ENCODE measurements around the gene SMOC2.

SMOC2 gene

GRCh38 chr6:168403370-168404005, 37.5 kb upstream of the SMOC2 start:
- Histone ChIP-seq H3K4me3 (ENCODE audit: low read length) (no peak overlapping the region), H3K9me3 (ENCODE audit: insufficient read depth, low read length) (no peaks in the 10 kb centered on the region)

DNA sequence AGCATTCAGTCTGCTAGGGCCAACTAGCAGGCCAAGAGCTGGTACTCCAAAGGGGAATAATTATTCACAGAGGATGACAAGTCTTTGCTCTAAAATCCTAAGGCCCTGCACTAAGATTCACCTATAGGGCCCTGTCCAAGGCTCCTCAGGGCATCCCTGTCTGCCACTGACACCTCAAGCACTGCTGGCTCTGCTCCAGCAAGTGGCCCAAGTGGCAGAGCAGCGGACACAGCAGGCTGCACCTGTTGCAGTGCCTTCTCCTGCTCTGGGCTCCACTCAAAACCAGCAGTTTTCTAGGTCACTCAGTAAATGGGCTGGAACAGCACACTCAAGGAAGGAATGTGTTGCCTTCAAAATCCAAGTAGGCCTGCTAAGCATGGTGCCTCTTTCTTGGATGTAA, 36.4 kb upstream of the SMOC2 start:
- H3K27ac ChIP-seq (ENCODE audit: low read length), result no peak overlapping the region
- no peaks in the 10 kb centered on the region for H3K4me1 ChIP-seq (ENCODE audit: low read length)
- no peaks in the 10 kb centered on the region for H3K27me3 ChIP-seq (ENCODE audit: low read depth, low read length)
- H2AFZ ChIP-seq (ENCODE audit: low read depth, low read length), result no peak overlapping the region
- H3K9ac ChIP-seq (ENCODE audit: low read length), result no peak overlapping the region
- no peaks in the 10 kb centered on the region for H3K9me3 ChIP-seq (ENCODE audit: insufficient read depth, low read length)
- no peaks in the 10 kb centered on the region for H3K36me3 ChIP-seq (replicated peaks; ENCODE audit: low read depth, low read length)
- no peak overlapping the region for H3K4me3 ChIP-seq (ENCODE audit: low read length)
- H3K4me2 ChIP-seq (ENCODE audit: low read length), result no peak overlapping the region
- no peaks in the 10 kb centered on the region for H4K20me1 ChIP-seq (ENCODE audit: insufficient read depth, low read length)
- H3K79me2 ChIP-seq (ENCODE audit: low read length), result no peaks in the 10 kb centered on the region
- TF ChIP-seq EZH2phosphoT487 (IDR thresholded peaks at IDR 0.05; ENCODE audit: low read depth), result no peak
- TF ChIP-seq, protein P1, sequence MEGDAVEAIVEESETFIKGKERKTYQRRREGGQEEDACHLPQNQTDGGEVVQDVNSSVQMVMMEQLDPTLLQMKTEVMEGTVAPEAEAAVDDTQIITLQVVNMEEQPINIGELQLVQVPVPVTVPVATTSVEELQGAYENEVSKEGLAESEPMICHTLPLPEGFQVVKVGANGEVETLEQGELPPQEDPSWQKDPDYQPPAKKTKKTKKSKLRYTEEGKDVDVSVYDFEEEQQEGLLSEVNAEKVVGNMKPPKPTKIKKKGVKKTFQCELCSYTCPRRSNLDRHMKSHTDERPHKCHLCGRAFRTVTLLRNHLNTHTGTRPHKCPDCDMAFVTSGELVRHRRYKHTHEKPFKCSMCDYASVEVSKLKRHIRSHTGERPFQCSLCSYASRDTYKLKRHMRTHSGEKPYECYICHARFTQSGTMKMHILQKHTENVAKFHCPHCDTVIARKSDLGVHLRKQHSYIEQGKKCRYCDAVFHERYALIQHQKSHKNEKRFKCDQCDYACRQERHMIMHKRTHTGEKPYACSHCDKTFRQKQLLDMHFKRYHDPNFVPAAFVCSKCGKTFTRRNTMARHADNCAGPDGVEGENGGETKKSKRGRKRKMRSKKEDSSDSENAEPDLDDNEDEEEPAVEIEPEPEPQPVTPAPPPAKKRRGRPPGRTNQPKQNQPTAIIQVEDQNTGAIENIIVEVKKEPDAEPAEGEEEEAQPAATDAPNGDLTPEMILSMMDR (IDR thresholded peaks at IDR 0.05; ENCODE audit: low read depth, low read length), result no peak

More at GRCh38 chr6:168403370-168404005, 37.5 kb upstream of the SMOC2 start:
- Histone ChIP-seq H3K27ac (ENCODE audit: low read length) (no peak overlapping the region), H3K36me3 (replicated peaks; ENCODE audit: low read depth, low read length) (no peaks in the 10 kb centered on the region), H3K9ac (ENCODE audit: low read length) (no peak overlapping the region), H3K79me2 (ENCODE audit: low read length) (no peaks in the 10 kb centered on the region), H3K4me2 (ENCODE audit: low read length) (no peak overlapping the region), H3K4me1 (ENCODE audit: low read length) (no peaks in the 10 kb centered on the region), H4K20me1 (ENCODE audit: insufficient read depth, low read length) (no peaks in the 10 kb centered on the region), H3K27me3 (ENCODE audit: low read depth, low read length) (no peaks in the 10 kb centered on the region), H2AFZ (ENCODE audit: low read depth, low read length) (no peak overlapping the region)
- no peak for TF ChIP-seq EZH2phosphoT487 (IDR thresholded peaks at IDR 0.05; ENCODE audit: low read depth)
- TF ChIP-seq, protein P1 (IDR thresholded peaks at IDR 0.05; ENCODE audit: low read depth, low read length), result no peak

GRCh38 chr6:168407842-168408241, 33.1 kb upstream of the SMOC2 start:
- TF ChIP-seq, protein P1 (IDR thresholded peaks at IDR 0.05; ENCODE audit: low read depth, low read length), result no peak
- no peak for TF ChIP-seq EZH2phosphoT487 (IDR thresholded peaks at IDR 0.05; ENCODE audit: low read depth)
- no peaks in the 10 kb centered on the region for H3K27me3 ChIP-seq (ENCODE audit: low read depth, low read length)
- no peak overlapping the region for H2AFZ ChIP-seq (ENCODE audit: low read depth, low read length)
- H3K36me3 ChIP-seq (replicated peaks; ENCODE audit: low read depth, low read length), result no peaks in the 10 kb centered on the region
- no peaks in the 10 kb centered on the region for H3K4me1 ChIP-seq (ENCODE audit: low read length)
- H3K9ac ChIP-seq (ENCODE audit: low read length), result no peak overlapping the region
- no peak overlapping the region for H3K27ac ChIP-seq (ENCODE audit: low read length)
- H3K9me3 ChIP-seq (ENCODE audit: insufficient read depth, low read length), result no peaks in the 10 kb centered on the region
- no peak overlapping the region for H3K4me2 ChIP-seq (ENCODE audit: low read length)
- H4K20me1 ChIP-seq (ENCODE audit: insufficient read depth, low read length), result no peaks in the 10 kb centered on the region
- no peaks in the 10 kb centered on the region for H3K79me2 ChIP-seq (ENCODE audit: low read length)
- H3K4me3 ChIP-seq (ENCODE audit: low read length), result no peak overlapping the region

DNA sequence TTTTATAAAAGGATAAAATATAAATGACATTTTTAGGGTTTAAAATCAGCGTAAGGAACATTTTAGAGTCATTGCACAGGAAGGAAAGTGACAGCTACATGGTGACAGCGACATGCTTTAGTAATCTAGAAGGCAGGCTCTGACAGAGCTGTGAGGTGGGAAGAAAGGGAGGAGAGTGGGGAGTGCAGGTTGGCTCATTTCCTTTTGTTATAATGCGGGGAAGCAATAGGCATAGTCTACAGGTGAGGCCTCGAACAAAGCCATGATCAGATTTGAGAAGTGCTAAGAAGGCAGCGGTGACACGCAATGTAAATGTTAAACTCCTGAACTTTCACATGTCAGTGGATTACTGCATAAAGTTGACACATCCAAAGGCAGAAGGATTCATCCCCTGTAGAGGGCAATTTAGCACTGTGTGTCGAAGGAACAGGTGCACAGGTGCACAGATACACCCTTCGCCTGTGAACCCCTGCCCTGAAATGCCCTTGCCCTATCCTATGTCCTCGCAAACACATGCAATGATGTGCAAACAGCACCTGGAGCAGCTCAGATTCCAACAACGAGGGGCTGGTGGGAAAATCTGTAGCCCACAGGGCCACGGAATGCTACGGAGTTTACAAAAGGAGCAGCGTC, 32.4 kb upstream of the SMOC2 start:
- no peaks in the 10 kb centered on the region for H3K9me3 ChIP-seq (ENCODE audit: insufficient read depth, low read length)
- no peak overlapping the region for H3K4me2 ChIP-seq (ENCODE audit: low read length)
- H3K4me1 ChIP-seq (ENCODE audit: low read length), result no peaks in the 10 kb centered on the region
- no peaks in the 10 kb centered on the region for H3K79me2 ChIP-seq (ENCODE audit: low read length)
- H4K20me1 ChIP-seq (ENCODE audit: insufficient read depth, low read length), result no peaks in the 10 kb centered on the region
- H3K27ac ChIP-seq (ENCODE audit: low read length), result no peak overlapping the region
- no peak for TF ChIP-seq EZH2phosphoT487 (IDR thresholded peaks at IDR 0.05; ENCODE audit: low read depth)
- TF ChIP-seq, protein P1 (IDR thresholded peaks at IDR 0.05; ENCODE audit: low read depth, low read length), result no peak
- no peaks in the 10 kb centered on the region for H3K36me3 ChIP-seq (replicated peaks; ENCODE audit: low read depth, low read length)
- H2AFZ ChIP-seq (ENCODE audit: low read depth, low read length), result no peak overlapping the region
- no peak overlapping the region for H3K4me3 ChIP-seq (ENCODE audit: low read length)
- H3K27me3 ChIP-seq (ENCODE audit: low read depth, low read length), result no peaks in the 10 kb centered on the region
- no peak overlapping the region for H3K9ac ChIP-seq (ENCODE audit: low read length)

Measured in OCI-LY3 (cell line).